ENCODE data around the gene ST8SIA3. TPM values are rescaled to one million over a fixed set of nuclear protein-coding genes. Genes with fewer than 3 reads are reported as not detected.

The ST8SIA3 gene, protein sequence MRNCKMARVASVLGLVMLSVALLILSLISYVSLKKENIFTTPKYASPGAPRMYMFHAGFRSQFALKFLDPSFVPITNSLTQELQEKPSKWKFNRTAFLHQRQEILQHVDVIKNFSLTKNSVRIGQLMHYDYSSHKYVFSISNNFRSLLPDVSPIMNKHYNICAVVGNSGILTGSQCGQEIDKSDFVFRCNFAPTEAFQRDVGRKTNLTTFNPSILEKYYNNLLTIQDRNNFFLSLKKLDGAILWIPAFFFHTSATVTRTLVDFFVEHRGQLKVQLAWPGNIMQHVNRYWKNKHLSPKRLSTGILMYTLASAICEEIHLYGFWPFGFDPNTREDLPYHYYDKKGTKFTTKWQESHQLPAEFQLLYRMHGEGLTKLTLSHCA
- total RNA-seq (2014; rRNA removed; shearing (Covaris generic)) = not detected in 2 replicates
- polyA plus RNA-seq (2015; cell fraction: cytosol; rRNA removed) = not detected in 2 replicates
- not detected in 2 replicates for polyA plus RNA-seq (2015; cell fraction: nucleus; rRNA removed)

DNA sequence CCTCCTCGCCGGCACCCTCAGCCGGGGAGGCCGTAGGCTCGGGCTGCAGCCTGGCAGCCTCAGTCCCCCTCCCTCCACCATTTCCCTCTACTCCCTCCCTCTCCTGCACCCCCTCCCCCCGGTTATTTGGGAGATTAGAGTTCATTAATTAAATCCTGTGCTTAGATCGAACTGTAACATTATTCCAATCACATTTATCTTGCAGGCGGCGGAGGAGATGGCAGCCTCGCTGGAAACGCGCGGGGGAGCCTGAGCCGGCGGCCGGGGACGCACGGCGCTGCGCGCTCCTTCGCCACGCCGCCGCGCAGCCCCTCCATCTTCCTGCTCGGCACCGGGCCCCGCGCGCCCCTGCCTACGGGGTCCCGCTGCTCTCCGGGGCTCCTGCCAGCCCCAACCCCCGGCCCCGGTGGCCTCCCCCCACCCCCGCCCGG, at the start of gene ST8SIA3:
Gene ST8SIA3 (plus strand): TSS at position 287 of the 431 bp plus-strand sequence. CDS start 290 bp downstream, outside the sequence.
- DNase-seq (ENCODE audit: low read depth) = no peak

DNA sequence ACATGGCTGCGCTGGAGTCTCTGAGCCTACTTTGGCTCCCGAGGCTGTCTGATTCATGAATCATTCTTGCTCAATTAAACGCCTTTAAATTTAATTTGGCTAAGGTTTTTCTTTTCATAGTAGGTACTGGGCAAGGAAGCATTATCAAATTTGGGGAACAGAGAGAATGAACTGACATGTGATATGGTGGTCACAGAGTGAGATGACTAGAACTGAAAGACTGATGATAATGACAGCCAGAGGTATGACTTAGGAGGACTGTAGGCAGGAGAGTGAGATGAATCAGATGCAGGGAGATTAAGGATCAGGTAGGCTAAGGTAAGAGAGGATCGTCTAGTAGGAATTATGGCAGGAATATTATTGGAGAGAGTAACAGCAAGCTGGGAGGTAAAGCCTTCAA, 40.9 kb upstream of the ST8SIA3 start:
- DNase-seq (ENCODE audit: low read depth) = no peak

DNA sequence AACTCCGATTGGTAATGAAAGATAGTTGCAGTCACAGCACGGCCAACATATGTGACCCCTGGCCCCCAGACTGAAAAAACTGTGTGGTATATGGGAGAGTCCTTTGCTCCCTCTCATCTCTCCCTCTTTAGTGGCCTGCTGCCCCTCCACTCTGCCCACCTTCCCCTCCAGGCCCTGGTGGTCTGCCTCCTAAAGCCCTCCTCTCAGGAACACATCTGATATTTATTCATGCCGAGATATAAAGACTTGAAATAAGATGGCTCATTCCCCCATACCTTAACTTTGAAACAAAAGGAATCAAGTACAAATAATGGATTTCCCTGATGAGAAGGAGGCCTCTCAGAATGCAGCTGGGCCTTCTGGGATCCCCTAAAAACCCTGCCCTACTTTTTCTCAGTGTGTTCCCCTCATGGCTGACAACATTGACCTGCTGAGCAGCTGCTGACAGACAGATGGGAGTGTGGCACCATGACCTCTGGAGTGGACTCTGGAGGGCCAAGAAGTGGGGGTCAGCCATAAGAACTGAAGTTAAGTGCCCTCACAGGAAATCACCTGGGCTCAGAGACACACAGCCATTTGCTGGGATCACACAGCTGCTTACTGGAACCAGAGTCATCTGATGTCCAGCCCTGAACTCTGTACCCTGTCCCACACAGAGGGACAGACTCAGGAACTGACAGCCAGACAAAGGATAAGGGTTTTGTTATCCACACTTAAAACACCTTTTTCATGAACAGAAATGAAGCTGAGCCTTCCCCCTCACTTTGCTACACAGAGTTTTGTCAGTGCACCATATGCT, 39.8 kb upstream of the ST8SIA3 start:
- DNase-seq (ENCODE audit: low read depth) = no peak

DNA sequence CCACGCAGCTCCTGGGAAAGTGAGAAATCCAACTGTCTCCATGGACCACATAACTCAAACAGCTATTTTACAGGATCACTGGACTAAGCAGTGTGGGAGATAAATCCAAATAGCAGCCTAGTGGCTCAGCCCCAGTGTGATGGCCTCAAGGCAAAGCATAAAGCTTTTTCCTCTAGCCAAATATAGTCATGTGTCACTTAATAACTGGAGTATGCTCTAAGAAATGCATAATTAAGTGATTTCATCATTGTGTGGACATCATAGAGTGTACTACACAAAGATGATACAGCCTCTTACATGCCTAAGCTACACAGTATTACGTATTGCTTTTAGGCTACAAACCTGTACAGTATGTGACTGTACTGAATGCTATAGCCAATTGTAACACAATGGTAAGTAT, 31.8 kb upstream of the ST8SIA3 start:
- DNase-seq (ENCODE audit: low read depth) = no peak

- no peak for DNase-seq (ENCODE audit: low read depth)
Measured at GRCh38 chr18:57325491-57326166, 26.7 kb upstream of the ST8SIA3 start.

GRCh38 chr18:57326718-57327323, 25.5 kb upstream of the ST8SIA3 start:
- no peak for DNase-seq (ENCODE audit: low read depth)

- no peak for DNase-seq (ENCODE audit: low read depth)
Measured at GRCh38 chr18:57328665-57329064, 23.7 kb upstream of the ST8SIA3 start.

- no peak for DNase-seq (ENCODE audit: low read depth)
Measured at GRCh38 chr18:57329856-57330255, 22.5 kb upstream of the ST8SIA3 start.

- peak; percentile 24 for DNase-seq (ENCODE audit: low read depth)
Measured at GRCh38 chr18:57331718-57332117, 20.6 kb upstream of the ST8SIA3 start.

DNA sequence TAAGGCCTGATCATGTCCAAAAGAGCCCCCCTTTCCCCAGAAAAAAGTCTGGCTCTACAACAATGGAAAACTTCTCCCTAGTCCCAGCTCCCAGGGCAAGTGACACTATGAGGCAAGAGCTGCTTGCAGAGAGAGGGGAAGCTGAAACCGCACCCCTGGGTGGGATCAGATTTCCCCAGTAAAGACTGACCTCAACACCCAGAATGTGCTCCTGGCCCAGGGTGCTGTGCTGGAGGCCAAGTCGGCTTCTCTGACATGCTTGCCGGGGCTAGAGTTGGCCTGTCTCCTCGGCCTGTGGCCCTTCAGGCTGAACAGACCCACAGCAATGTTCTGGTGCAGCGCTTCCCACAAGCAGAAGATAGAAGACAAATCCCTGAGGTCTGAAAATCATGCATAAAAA, 18.4 kb upstream of the ST8SIA3 start:
- no peak for DNase-seq (ENCODE audit: low read depth)

DNA sequence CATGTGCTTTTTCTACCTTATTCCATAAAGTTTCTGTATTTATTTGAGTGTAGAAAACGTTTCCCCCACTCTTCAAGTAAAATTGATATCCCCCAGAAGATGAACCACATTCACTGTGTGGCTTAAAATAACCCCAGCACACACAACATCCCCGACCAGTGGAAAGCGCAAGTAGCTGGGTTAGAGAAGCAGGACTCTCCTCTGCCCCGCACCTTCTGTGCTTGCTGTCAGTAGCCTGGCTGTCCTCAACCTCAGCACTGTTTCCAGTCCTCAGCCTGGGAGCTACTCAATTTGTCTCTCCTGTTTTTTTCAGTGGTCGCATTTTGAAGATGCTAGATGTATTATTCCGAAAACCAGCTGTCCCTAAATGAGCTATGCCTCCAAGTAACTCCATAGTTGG, 18.0 kb upstream of the ST8SIA3 start:
- no peak for DNase-seq (ENCODE audit: low read depth)

GRCh38 chr18:57336343-57336742, 16.0 kb upstream of the ST8SIA3 start:
- no peak for DNase-seq (ENCODE audit: low read depth)

GRCh38 chr18:57337890-57338289, 14.5 kb upstream of the ST8SIA3 start:
- no peak for DNase-seq (ENCODE audit: low read depth)

GRCh38 chr18:57343833-57344232, 8.5 kb upstream of the ST8SIA3 start:
- no peak for DNase-seq (ENCODE audit: low read depth)

DNA sequence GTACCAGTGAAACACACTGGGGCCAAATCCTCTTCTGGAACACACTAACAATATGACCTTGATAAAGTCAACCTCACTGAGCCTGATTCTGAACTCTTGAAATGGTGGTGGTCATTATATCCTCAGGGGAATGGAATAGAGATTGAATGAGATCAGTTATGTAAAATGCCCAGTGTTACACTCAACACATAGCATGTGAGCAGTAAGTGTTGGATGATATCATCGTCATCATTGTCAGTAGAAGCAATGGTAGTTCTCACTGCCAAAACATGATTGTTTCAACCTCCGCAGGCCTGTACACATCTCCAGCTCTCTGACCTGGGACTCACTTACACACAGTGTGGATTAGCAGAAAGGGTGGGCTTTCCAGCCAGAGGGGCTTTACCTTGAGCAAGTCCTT, 5.5 kb upstream of the ST8SIA3 start:
- no peak for DNase-seq (ENCODE audit: low read depth)

DNA sequence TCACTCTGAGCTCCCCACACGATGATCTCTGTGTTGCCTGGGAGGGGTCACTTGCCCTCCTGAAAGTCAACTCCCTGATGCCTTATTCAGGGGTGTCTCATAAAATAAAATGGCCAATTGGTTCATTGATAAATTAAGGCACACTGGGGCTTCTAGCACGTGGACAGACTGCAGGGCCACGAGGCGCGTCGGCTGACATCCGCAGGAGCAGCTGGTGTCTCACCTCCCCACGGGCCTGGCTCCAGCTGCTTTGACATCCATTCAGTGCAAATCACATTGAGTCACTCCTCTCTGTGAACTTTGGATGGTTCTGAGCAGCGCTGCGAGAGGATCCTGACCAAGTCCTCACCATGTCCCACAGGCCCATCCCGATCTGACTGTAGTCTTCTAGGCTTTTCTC, 4.6 kb upstream of the ST8SIA3 start:
- DNase-seq (ENCODE audit: low read depth) = no peak

DNA sequence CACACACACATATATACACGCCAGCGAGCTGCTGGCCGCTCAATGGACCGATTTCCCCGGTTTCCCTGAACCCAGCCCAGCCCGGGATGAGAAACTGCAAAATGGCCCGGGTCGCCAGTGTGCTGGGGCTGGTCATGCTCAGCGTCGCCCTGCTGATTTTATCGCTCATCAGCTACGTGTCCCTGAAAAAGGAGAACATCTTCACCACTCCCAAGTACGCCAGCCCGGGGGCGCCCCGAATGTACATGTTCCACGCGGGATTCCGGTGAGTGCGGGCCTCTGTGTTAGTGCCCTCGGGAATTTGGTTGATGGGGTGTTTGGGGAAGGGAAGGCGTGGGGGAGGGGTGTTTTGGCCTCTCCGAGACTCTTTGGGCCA, 392 bp downstream of the ST8SIA3 start:
- DNase-seq (ENCODE audit: low read depth) = no peak

GRCh38 chr18:57353137-57353939, 981 bp downstream of the ST8SIA3 start:
- no peak for DNase-seq (ENCODE audit: low read depth)

GRCh38 chr18:57353940-57354461, 1.6 kb downstream of the ST8SIA3 start:
- DNase-seq (ENCODE audit: low read depth) = no peak

GRCh38 chr18:57359433-57359832, 7.1 kb downstream of the ST8SIA3 start:
- no peak for DNase-seq (ENCODE audit: low read depth)

Measured in HT1080 (cell line).